Ishikawa (cell line): Measurements from ENCODE around the gene BTN1A1.

Source experiments
- CEBPB ChIP-seq: IDR thresholded peaks from 2 replicates; pipeline ENCODE4 v1.6.1; 2012
- RAD21 ChIP-seq: IDR thresholded peaks from 2 replicates; pipeline ENCODE4 v1.6.1; 2012; ENCODE audit warnings: low read depth
- YY1 ChIP-seq: IDR thresholded peaks from 2 replicates; pipeline ENCODE4 v1.6.1; 2012; ENCODE audit warnings: low read depth
- TF ChIP-seq, protein P1 (sequence below): IDR thresholded peaks from 2 replicates; pipeline ENCODE4 v1.6.1; 2012

DNA sequence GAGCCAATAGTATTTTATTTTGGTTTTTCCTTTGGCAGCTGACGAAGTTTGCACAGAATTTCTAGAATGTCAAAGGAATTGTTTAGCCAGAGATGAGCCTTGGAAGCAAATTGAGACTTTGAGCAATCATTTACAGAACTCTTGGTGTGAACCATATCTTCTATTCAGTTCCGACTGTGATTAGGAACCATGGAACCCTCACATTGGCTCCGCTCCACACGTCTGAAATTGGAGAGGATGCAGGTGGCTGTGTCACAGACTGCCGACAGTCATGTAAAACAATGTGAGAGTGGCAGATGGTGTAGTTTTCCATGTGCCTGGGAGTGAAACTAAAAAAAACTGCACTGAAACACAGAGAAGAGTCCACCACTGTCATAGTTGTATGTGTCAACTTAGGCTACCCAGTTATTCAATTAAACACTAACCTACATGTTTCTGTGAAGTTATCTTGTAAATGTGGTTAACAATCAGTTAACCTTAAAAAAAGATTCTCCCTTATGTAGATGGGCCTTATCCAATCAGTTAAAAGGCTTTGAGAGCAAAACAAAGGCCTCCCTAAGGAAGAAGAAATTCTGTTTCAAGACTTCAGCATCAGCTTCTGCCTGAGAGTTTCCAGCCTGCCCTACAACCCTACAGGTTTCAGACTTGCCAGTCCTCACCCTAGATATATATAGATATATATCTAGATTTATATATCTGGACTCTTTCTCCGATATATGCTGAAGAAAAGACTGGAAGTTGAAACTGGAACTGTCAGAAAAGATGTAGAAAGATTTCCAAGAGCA, 34.8 kb downstream of the BTN1A1 start:
- no peak for TF ChIP-seq CEBPB
- no peak for TF ChIP-seq YY1
- no peak for TF ChIP-seq RAD21
- TF ChIP-seq, protein P1, sequence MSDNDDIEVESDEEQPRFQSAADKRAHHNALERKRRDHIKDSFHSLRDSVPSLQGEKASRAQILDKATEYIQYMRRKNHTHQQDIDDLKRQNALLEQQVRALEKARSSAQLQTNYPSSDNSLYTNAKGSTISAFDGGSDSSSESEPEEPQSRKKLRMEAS: no peak
